IPS DF 4.7 (cell line): Measurements from ENCODE around the gene FOXD4L6.
"Not testable (repeated sequence)": the region's sequence is repeated elsewhere in the genome, so short reads cannot be mapped to it uniquely, and the experiment has no call there.

ENCODE experiments used
- DNase-seq: peaks from one replicate; pipeline ENCODE4 v3.0.0-alpha.2; 2013; ENCODE audit warnings: low spot score; ENCODE audit errors: extremely low read depth

The FOXD4L6 gene

GRCh38 chr9:41100508-41100907 lies 28.0 kb downstream of the FOXD4L6 start:
- not testable (repeated sequence) for DNase-seq

- not testable (repeated sequence) for DNase-seq
These were observed 29.7 kb downstream of the FOXD4L6 start for GRCh38 chr9:41098759-41099158.

- DNase-seq = not testable (repeated sequence)
These were observed 33.4 kb downstream of the FOXD4L6 start for GRCh38 chr9:41095060-41095459.

GRCh38 chr9:41094010-41094773 lies 34.3 kb downstream of the FOXD4L6 start:
- not testable (repeated sequence) for DNase-seq

- DNase-seq = not testable (repeated sequence)
These were observed 37.6 kb downstream of the FOXD4L6 start for GRCh38 chr9:41090922-41091321.

GRCh38 chr9:41090386-41090785 lies 38.1 kb downstream of the FOXD4L6 start:
- DNase-seq = not testable (repeated sequence)

GRCh38 chr9:41088450-41089059 lies 39.9 kb downstream of the FOXD4L6 start:
- DNase-seq = not testable (repeated sequence)

GRCh38 chr9:41087929-41088328 lies 40.6 kb downstream of the FOXD4L6 start:
- DNase-seq = not testable (repeated sequence)

GRCh38 chr9:41087157-41087780 lies 41.2 kb downstream of the FOXD4L6 start:
- DNase-seq = not testable (repeated sequence)

- DNase-seq = not testable (repeated sequence)
These were observed 41.8 kb downstream of the FOXD4L6 start for GRCh38 chr9:41086685-41087084.

GRCh38 chr9:41086215-41086614 lies 42.3 kb downstream of the FOXD4L6 start:
- not testable (repeated sequence) for DNase-seq

- DNase-seq = not testable (repeated sequence)
These were observed 46.1 kb downstream of the FOXD4L6 start for GRCh38 chr9:41082358-41082757.

- not testable (repeated sequence) for DNase-seq
These were observed 49.0 kb downstream of the FOXD4L6 start for GRCh38 chr9:41079464-41079863.

- DNase-seq = not testable (repeated sequence)
These were observed 50.9 kb downstream of the FOXD4L6 start for GRCh38 chr9:41077586-41077985.
